Nucleus accumbens (tissue), 56 donors: ENCODE measurements around the gene LMX1B.

Experiments used
- DNase-seq, 56 donors: peaks; one replicate each; lab custom pipeline; 2025; lab: John Stamatoyannopoulos, UW

LMX1B gene

GRCh38 chr9:126674365-126675146, 60.8 kb downstream of the LMX1B start:
- DNase-seq, result no peak

GRCh38 chr9:126675147-126675467, 61.4 kb downstream of the LMX1B start:
- DNase-seq, result no peak

- DNase-seq, result no peak
Observed at GRCh38 chr9:126676102-126676684, 62.5 kb downstream of the LMX1B start.

- no peak for DNase-seq
Observed at GRCh38 chr9:126676685-126677143, 63.0 kb downstream of the LMX1B start.

- no peak for DNase-seq
Observed at GRCh38 chr9:126677188-126678084, 63.7 kb downstream of the LMX1B start.

GRCh38 chr9:126678989-126679388, 65.3 kb downstream of the LMX1B start:
- DNase-seq, result no peak

GRCh38 chr9:126681336-126681735, 67.6 kb downstream of the LMX1B start:
- DNase-seq, result no peak

- no peak for DNase-seq
Observed at GRCh38 chr9:126682113-126682810, 68.5 kb downstream of the LMX1B start.

- DNase-seq, result peak in 1 of 56 donors; percentile 28
Observed at GRCh38 chr9:126682928-126683697, 69.4 kb downstream of the LMX1B start.

- no peak for DNase-seq
Observed at GRCh38 chr9:126683698-126684044, 69.9 kb downstream of the LMX1B start.

- DNase-seq, result no peak
Observed at GRCh38 chr9:126684345-126684744, 70.6 kb downstream of the LMX1B start.

GRCh38 chr9:126684965-126685465, 71.3 kb downstream of the LMX1B start:
- DNase-seq, result no peak

- DNase-seq, result no peak
Observed at GRCh38 chr9:126687930-126688461, 74.3 kb downstream of the LMX1B start.

GRCh38 chr9:126688617-126689016, 74.9 kb downstream of the LMX1B start:
- no peak for DNase-seq

GRCh38 chr9:126689027-126689825, 75.5 kb downstream of the LMX1B start:
- no peak for DNase-seq

- DNase-seq, result peak in 4 of 56 donors; percentile 11 to 27 (median 14)
Observed at GRCh38 chr9:126690431-126691051, 76.8 kb downstream of the LMX1B start.

- no peak for DNase-seq
Observed at GRCh38 chr9:126692041-126692758, 78.5 kb downstream of the LMX1B start.
